ENCODE results near the gene A1BG.

Gene A1BG

GRCh38 chr19:58330458-58330857, 22.8 kb downstream of the A1BG start:
- no peak for TF ChIP-seq CTCF (IDR thresholded peaks at IDR 0.05; ENCODE audit: low read depth, low read length, missing control alignments)
- DNase-seq (ENCODE audit: low read depth), result no peak
- no peak overlapping the region for H3K4me3 ChIP-seq (ENCODE audit: low read depth, low read length)

- H3K4me3 ChIP-seq (ENCODE audit: low read depth, low read length), result no peak overlapping the region
- no peak for DNase-seq (ENCODE audit: low read depth)
- peak; percentile 51 for TF ChIP-seq CTCF (IDR thresholded peaks at IDR 0.05; ENCODE audit: low read depth, low read length, missing control alignments)
Measured at GRCh38 chr19:58328999-58329398, 24.3 kb downstream of the A1BG start.

GRCh38 chr19:58326914-58327726, 26.2 kb downstream of the A1BG start, which contains the start of gene ZSCAN22:
TSS of gene ZSCAN22 (plus strand) at chr19:58326994. CDS start at chr19:58334803, 7,809 bp downstream.
- H3K4me3 ChIP-seq (ENCODE audit: low read depth, low read length), result peak within 1 kb of the TSS; percentile 92
- DNase-seq (ENCODE audit: low read depth), result peak; percentile 86
- no peak for TF ChIP-seq CTCF (IDR thresholded peaks at IDR 0.05; ENCODE audit: low read depth, low read length, missing control alignments)

- no peak for DNase-seq (ENCODE audit: low read depth)
- no peak for TF ChIP-seq CTCF (IDR thresholded peaks at IDR 0.05; ENCODE audit: low read depth, low read length, missing control alignments)
- H3K4me3 ChIP-seq (ENCODE audit: low read depth, low read length), result peak overlapping the region; percentile 92
Measured at GRCh38 chr19:58326501-58326913, 26.8 kb downstream of the A1BG start.

GRCh38 chr19:58325311-58326022, 27.8 kb downstream of the A1BG start:
- peak overlapping the region; percentile 92; the same call in 1 of the 2 replicates for H3K4me3 ChIP-seq (ENCODE audit: low read depth, low read length)
- DNase-seq (ENCODE audit: low read depth), result no peak
- TF ChIP-seq CTCF (IDR thresholded peaks at IDR 0.05; ENCODE audit: low read depth, low read length, missing control alignments), result no peak

GRCh38 chr19:58319241-58319640, 34.1 kb downstream of the A1BG start:
- no peak for DNase-seq (ENCODE audit: low read depth)
- no peak overlapping the region for H3K4me3 ChIP-seq (ENCODE audit: low read depth, low read length)
- no peak for TF ChIP-seq CTCF (IDR thresholded peaks at IDR 0.05; ENCODE audit: low read depth, low read length, missing control alignments)
